HG03108 (cell line): ENCODE results near the gene CAPN13.

Source experiments
- ATAC-seq: cut with Tn5 transposase; IDR thresholded peaks from one replicate; pipeline ENCODE4 v1.9.1; 2021; ENCODE audit warnings: moderate library complexity; ENCODE audit not compliant: unreplicated experiment

CAPN13 gene

DNA sequence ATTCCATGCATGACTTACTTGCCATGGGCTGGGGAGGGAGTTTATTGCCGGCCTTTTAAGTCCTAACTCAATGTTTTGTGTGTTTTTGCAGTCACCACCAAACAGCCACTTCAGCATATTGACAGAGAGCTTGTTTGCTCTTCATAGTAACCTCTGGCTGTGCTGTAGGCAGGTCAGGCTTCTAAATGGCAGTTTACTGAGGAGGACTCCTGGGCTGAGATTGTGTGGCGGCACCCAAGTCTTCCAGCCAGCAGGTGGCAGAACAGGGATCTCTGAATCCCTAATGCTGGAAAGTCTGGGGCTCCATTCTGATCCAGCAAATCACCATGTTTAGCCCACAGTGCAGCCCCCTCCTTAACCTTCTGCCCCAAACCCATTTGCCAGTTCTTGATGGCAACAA lies 121.2 kb downstream of the CAPN13 start:
- ATAC-seq = no peak

DNA sequence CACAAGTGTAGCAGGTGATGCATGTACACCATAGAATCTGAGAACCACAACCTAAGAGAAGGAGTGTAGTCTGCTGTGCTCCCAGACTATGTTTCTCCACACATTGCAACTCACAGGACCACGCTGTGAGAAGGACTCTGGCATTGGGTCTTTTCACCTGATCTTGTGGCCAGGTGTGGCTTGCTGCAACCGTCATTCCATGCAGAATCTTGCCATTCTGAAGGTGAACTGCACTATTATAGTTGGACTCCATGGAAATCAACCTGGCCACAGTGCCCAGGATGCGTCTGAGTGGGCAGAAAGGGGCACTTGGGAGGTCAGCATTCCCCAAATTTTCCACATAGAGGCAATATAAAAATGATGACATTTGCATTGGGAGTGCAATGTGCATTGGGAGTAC lies 122.2 kb downstream of the CAPN13 start:
- no peak for ATAC-seq

DNA sequence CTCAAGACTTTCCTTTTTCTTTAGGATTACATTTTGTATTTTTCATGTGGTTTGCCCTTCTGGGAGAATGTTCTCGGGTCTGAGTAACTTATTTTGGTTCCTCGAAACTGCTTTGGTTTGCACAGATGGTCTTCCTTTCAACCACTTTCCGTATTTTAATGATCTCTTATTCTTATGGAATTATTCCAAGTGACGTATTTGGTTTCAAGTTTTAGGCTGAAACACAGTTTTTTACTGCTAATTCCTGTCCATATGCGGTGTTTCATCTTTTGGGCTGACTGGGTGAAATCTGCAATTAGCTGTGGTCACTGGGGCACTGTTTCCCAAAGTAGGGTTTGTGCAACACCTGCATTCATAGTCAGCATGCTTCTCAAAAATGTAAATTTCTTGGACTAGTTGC lies 122.7 kb downstream of the CAPN13 start:
- ATAC-seq = no peak

DNA sequence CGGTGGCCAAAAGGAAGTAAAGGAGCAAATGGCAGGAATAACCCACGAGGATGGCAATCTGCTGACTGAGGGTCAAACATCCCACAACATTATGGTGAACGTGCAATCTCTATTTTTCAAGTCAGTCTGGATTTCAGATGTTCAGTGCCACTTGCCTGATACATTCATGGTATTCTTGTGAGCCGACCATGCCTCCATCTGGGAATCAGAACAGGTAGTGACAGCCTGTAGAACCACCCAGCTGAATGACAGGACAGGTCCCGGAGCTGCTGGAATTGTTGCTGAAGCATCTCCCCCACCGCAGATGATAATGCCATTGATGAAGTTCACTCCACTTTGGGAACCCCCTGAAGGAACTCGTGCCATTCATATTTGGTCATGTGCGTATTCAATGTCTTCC lies 123.2 kb downstream of the CAPN13 start:
- no peak for ATAC-seq

DNA sequence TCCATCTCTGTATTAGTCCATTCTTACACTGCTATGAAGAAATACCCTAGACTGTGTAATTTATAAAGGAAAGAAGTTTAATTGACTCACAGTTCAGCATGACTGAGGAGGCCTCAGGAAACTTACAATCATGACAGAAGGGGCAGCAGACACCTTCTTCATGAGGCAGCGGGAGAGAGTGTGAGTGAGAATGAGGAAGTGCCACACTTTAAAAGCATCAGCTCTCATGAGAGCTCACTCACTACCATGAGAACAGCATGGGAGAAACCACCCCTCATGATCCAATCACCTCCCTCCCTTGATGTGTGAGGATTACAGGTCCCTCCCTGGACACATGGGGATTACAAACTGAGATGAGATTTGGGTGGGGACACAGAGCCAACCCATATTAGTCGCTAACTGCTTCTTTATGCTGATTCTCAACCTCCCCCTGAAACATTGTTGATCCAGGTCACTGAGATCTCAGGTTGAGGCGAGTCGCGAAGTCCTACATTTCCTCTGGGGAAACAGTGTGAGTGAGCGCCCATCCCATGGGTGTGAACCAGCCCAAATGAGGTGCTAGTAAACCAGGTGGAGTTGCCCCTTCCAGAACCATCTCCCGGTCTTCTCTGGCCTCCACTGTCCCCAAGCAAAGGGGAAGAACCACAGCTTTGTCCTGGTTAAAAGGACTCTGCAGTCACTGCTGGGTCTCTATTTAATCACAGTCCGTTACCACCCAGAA lies 123.8 kb downstream of the CAPN13 start:
- ATAC-seq = no peak

DNA sequence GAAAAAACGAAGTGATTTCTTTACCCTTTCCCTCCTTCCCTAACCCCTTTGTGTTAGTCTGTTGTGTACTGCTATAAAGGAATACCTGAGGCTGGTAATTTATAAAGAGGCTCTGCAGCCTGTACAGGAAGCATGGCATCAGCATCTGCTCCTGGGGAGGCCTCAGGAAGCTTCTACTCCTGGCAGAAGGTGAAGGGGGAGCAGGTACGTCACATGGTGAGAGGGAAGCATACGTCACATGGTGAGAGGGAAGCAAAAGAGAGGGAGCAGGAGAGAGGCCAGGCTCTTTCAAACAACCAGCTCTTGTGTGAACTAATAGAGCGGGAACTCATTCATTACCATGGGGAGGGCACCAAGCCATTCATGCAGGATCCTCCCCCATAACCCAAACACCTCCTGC lies 126.2 kb downstream of the CAPN13 start:
- ATAC-seq = no peak

DNA sequence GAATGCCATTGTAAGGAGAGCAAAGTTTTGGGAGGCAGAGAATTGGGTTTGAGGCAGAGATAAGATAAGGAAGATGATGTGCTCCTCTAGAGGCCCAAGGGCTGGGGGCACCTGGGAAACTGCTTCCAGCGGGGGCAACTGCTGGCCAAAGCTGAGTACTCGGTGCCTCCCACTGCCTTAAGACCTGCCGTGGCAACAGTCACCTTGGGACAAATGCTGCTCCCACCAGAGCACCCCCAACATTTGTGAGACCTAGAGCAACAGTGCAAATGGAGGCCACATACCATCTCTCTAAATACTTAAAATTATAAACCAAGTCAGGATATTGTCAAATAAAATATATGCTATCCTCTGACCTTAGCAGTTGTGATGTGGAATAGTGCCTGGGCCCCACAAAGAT lies 127.1 kb downstream of the CAPN13 start:
- no peak for ATAC-seq

DNA sequence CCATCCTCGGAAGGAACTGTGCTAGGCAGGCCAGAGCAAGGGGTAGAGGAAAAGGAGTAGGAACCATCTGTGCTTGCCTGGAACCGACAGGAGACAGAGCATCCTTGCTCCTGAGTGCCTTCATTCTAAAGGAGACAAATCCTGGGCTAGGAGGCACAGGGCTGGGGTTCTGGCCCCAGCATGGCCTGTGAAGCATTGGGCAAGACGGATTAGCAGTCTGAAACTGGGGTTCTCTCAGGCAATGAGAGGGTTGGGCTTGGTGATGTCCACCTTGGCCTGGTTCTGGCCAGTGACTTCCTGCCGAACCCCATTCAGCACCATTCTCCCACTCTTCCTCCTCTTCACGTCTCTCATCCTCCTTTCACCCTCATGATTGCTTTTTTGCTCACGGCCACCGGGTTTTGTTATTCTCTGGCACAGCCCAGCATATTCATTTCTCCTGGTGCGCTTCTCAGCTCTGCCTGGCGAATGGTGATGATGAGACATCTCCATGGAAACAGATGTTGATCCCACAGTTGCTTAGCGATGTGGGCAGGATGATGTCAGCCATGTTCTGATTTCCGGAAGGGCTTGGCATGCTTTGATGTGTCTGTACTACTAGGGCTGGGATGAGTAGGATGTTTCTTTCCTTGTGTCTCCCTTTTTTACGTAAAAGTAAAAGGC lies 127.7 kb downstream of the CAPN13 start:
- no peak for ATAC-seq

DNA sequence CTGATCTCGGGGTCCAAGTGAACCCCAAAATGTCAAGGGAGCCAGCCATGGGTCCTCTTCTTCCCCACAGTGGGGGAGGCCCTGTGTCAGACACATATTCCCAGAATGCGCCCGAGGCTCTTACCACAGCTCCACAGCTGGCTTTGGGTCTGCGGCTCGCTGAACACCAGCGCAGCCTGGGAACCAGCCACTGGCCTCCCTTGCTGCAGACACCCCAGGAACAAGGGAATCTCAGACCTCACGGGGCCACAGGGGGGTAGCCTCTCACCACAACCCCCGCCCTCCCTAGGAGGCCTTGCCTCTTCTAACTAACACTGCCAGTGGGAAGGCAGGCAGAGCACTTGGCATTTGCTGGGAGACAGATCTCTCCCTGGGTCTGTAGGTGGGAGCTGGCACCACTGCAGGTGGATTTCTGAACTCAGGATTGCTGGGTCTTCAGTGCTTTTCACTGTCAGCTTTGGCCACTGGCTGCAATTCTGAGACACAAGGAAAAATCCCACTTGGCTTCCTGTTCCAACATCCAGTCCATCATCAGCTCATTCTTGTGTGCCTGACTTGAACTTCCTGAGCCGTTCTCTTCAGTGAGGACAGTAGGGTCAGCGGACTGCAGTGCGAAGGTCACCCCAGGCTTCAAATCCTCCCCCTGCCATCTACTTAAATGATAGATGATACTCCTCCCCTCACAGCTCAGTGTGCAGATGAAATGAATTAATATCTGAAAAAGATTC lies 128.7 kb downstream of the CAPN13 start:
- no peak for ATAC-seq

DNA sequence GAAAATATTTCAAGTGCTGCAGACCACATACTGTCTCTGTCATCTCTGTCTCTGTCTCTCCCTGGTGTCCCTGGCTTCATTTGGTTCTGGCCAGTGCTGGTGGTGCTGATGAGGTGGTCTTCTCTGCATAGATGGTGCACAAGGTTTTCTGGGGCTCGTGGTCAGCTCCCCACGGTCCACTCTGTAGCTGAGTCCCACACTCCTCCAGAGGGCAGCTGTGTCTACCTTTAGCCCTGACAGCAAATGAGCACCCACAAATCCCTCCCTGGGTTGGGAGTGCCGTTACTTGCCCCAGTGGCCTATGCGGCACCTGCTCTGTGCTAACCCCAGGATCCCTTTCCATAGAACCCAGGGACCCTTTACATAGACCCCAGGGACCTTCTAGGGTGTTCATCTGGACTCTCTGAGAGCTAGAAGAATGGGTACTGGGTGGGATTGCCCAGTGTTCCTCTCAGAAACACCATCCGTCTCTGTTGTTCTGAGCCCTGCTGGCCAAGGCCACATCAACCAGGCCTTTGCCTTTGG lies 129.3 kb downstream of the CAPN13 start:
- no peak for ATAC-seq

DNA sequence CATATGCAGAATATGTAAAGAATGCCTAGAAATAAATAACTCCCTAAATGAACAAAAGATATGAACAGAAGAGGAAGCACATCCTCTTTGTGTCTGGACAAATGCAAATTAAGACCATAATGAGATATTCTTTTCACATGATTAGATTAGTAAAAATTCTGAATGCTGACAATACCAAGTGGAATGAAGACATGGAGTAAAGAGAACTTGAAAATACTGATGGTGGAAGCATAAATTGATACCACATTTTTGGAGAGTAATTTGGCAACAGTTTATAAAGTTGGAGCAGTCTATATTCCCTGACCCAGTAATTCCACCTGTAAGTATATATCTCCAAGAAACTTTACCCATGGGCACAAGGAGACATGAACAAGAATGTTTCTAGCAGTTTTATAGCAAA lies 130.0 kb downstream of the CAPN13 start:
- ATAC-seq = no peak

DNA sequence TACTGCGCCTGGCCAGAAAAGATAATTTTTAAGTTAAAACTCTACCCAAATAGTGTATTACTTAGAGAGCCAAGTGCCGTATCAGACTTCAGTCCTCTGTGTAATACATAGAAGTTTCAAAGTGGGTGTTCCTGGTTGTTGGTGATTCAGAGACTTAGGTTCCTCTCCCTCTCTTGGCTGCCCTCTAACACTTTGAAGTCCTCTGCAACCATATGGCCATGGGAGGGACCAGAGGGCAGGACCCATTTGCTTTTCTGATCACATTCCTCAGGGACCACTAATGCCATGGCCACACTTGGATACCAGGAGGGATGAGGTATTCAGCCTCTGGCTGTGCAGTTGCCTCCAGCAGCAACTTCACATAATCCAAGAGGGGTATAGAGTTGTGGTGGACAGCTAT lies 131.5 kb downstream of the CAPN13 start:
- ATAC-seq = no peak

DNA sequence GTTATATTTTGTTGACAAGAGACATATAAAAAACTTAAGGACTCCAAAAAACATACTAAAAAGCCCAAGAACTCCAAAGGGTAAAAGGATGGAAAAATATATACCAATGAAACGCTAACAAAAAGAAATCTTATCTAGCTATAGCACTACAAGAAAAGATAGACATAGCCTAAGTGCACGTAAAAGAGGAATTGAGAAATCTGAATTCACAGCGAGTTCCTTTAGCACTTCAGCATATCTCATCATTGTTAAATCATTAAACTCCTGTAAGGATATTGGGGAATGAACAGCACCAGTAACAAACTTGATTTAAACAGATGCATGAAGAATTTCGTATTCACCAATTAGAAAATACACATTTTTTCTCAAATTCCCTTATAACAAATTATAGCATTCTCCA lies 134.1 kb downstream of the CAPN13 start:
- ATAC-seq = no peak
